GM12878 (cell line): ENCODE results near the gene GRIK1. TPM values are rescaled to one million over a fixed set of nuclear protein-coding genes. Genes with fewer than 3 reads are reported as not detected.

ENCODE experiments used
- ATAC-seq: fragments of 200-7000 bp; cut with Tn5 transposase; 3 replicates; pipeline ENCODE4 v1.9.1; 2020; ENCODE audit warnings: mild to moderate bottlenecking, moderate library complexity
- BruUV-seq: library from RNA; stranded (reverse); fragments of 400-500 nt; replicated peaks from 2 replicates; lab custom pipeline; 2021; lab: Mats Ljungman, UMichigan
- CTCF ChIA-PET: fragments of 300-600 bp; sonication (Branson Sonifier 250); formaldehyde crosslinking; extraction: SDS; loops from one replicate; lab custom pipeline; 2021; ENCODE audit warnings: inconsistent platforms; lab: Yijun Ruan, JAX
- POLR2A ChIA-PET: fragments of 350-600 bp; formaldehyde crosslinking; extraction: SDS; loops from one replicate; lab custom pipeline; 2021; ENCODE audit warnings: inconsistent platforms; lab: Charles Lee
- RAD21 ChIA-PET: fragments of 300-600 bp; sonication (Branson Sonifier 250); formaldehyde crosslinking; loops from one replicate; lab custom pipeline; 2023; ENCODE audit warnings: antibody characterized with exemption; ENCODE audit not compliant: unreplicated experiment; lab: Charles Lee
- SMC1A ChIA-PET: fragments of 300-600 bp; sonication (Branson Sonifier 250); formaldehyde crosslinking; loops from one replicate; lab custom pipeline; 2023; ENCODE audit not compliant: unreplicated experiment, uncharacterized antibody; lab: Charles Lee
- DNase-seq: peaks from one replicate; pipeline ENCODE4 v3.0.0-alpha.2; 2011; ENCODE audit warnings: low read depth, low spot score
- FAIRE-seq: peaks from 3 replicates; lab custom pipeline; 2011; peaks lifted over from hg19 to GRCh38; lab: Jason Lieb, UNC
- H2AFZ ChIP-seq: 2 replicates; pipeline ENCODE4 v1.6.0; 2011; ENCODE audit warnings: low read depth, low read length, control low read depth; ENCODE audit not compliant: control insufficient read depth
- H3K27ac ChIP-seq: 2 replicates; pipeline ENCODE4 v1.5.1; 2011; ENCODE audit warnings: control low read depth; ENCODE audit not compliant: control insufficient read depth, insufficient read depth
- H3K27me3 ChIP-seq, 2 experiments: replicated peaks in 1 of 2; 2 replicates each; pipeline versions ENCODE4 v1.6.0 to v1.6.1; 2011; ENCODE audit warnings: low read length in 1 of 2; ENCODE audit not compliant: control insufficient read depth in 2 of 2, insufficient read depth in 2 of 2
- H3K36me3 ChIP-seq, 2 experiments: 2 replicates each; pipeline ENCODE4 v1.5.1; 2011; ENCODE audit warnings: low read length in 1 of 2; ENCODE audit not compliant: control insufficient read depth in 2 of 2, insufficient read depth in 2 of 2
- H3K4me1 ChIP-seq: 2 replicates; pipeline ENCODE4 v1.6.1; 2011; ENCODE audit warnings: mild to moderate bottlenecking, low read length, moderate library complexity, mixed read lengths; ENCODE audit not compliant: control insufficient read depth, insufficient read depth
- H3K4me2 ChIP-seq: 2 replicates; pipeline ENCODE4 v1.6.0; 2011; ENCODE audit warnings: control low read depth; ENCODE audit not compliant: control insufficient read depth, insufficient read depth
- H3K4me3 ChIP-seq: fragments of 200-600 bp; sonication (generic); 2 replicates; pipeline ENCODE4 v1.5.1; 2016
- H3K79me2 ChIP-seq: 2 replicates; pipeline ENCODE4 v1.6.0; 2011; ENCODE audit warnings: low read length; ENCODE audit not compliant: control insufficient read depth, insufficient read depth
- H3K9ac ChIP-seq: 2 replicates; pipeline ENCODE4 v1.8.0; 2011; ENCODE audit warnings: low read length, control low read depth, mixed read lengths; ENCODE audit not compliant: control insufficient read depth, insufficient read depth
- H3K9me3 ChIP-seq: replicated peaks from 3 replicates; pipeline ENCODE4 v1.5.1; 2011; ENCODE audit warnings: mild to moderate bottlenecking, low read length; ENCODE audit not compliant: control insufficient read depth, insufficient read depth
- H4K20me1 ChIP-seq: 2 replicates; pipeline ENCODE4 v1.6.0; 2011; ENCODE audit not compliant: control insufficient read depth, insufficient read depth
- ATF3 ChIP-seq: IDR thresholded peaks from 2 replicates; pipeline ENCODE4 v1.6.1; 2011; ENCODE audit warnings: low read depth, mild to moderate bottlenecking, low read length, moderate library complexity, borderline replicate concordance; ENCODE audit errors: extremely low read depth
- BCL11A ChIP-seq: IDR thresholded peaks from 2 replicates; pipeline ENCODE4 v1.6.1; 2011; ENCODE audit warnings: low read depth, low read length
- CBX5 ChIP-seq: sonication (generic); IDR thresholded peaks from 2 replicates; pipeline ENCODE4 v1.6.1; 2016; ENCODE audit warnings: low read depth, moderate library complexity, mild to moderate bottlenecking, inconsistent platforms
- CREM ChIP-seq: IDR thresholded peaks from 2 replicates; pipeline ENCODE4 v1.6.1; 2014; ENCODE audit warnings: antibody characterized with exemption, low read depth
- EED ChIP-seq: sonication (generic); IDR thresholded peaks from 2 replicates; pipeline ENCODE4 v1.6.1; 2016; ENCODE audit warnings: antibody characterized with exemption, low read depth
- ETV6 ChIP-seq, 2 experiments: fragments of 450-650 bp in 1 of 2; IDR thresholded peaks in 1 of 2; conservative IDR thresholded peaks in 1 of 2; 2 replicates each; pipeline ENCODE4 v1.6.1; 2014; ENCODE audit warnings: antibody characterized with exemption in 1 of 2, borderline replicate concordance in 1 of 2, low read depth in 1 of 2, mild to moderate bottlenecking in 1 of 2, moderate library complexity in 1 of 2
- GABPA ChIP-seq: IDR thresholded peaks from 2 replicates; pipeline ENCODE4 v1.6.1; 2014; ENCODE audit warnings: antibody characterized with exemption, low read depth, mild to moderate bottlenecking, inconsistent platforms
- IRF4 ChIP-seq: IDR thresholded peaks from 2 replicates; pipeline ENCODE4 v1.6.1; 2011; ENCODE audit warnings: low read depth, low read length
- KLF5 ChIP-seq: fragments of 450-650 bp; IDR thresholded peaks from 2 replicates; pipeline ENCODE4 v1.6.1; 2014; ENCODE audit warnings: mild to moderate bottlenecking; ENCODE audit not compliant: partially characterized antibody
- RELB ChIP-seq: fragments of 450-650 bp; IDR thresholded peaks from 2 replicates; pipeline ENCODE4 v1.6.1; 2017; ENCODE audit warnings: low read depth, mild to moderate bottlenecking, moderate library complexity
- SPI1 ChIP-seq: IDR thresholded peaks from 2 replicates; pipeline ENCODE4 v1.6.1; 2011; ENCODE audit warnings: low read depth, mild to moderate bottlenecking, low read length, moderate library complexity, borderline replicate concordance; ENCODE audit not compliant: insufficient read depth
- SUPT20H ChIP-seq: IDR thresholded peaks from 2 replicates; pipeline ENCODE4 v1.6.1; 2011; ENCODE audit warnings: low read depth, mild to moderate bottlenecking, low read length, moderate library complexity, borderline replicate concordance; ENCODE audit not compliant: control insufficient read depth
- WGBS: methylation state at CpG from one replicate; pipeline ENCODE4 v1.1.6; 2016; ENCODE audit warnings: low lambda C conversion rate; ENCODE audit not compliant: insufficient replicate concordance, insufficient coverage; ENCODE audit errors: missing lambda C conversion rate; 5-methylcytosine and 5-hydroxymethylcytosine counted together
- in situ Hi-C: fragments of 300-500 bp; cut with MboI; formaldehyde crosslinking; loops from 9 replicates; pipeline ENCODE4 v1.14.3; 2018; ENCODE audit warnings: mixed read lengths
- intact Hi-C: fragments of 100-400 bp; cut with micrococcal nuclease; formaldehyde crosslinking; loops from one replicate; pipeline ENCODE4 v1.14.2; 2022; ENCODE audit not compliant: unreplicated experiment
- polyA plus RNA-seq, 11 experiments: library from polyadenylated mRNA; depleted of rRNA in 4 of 11; unstranded in 6 of 11; stranded (reverse) in 5 of 11; fragments of >200 nt; fragmentation: Nextera tagmentation in 4 of 11; fragmentation: Illumina TruSeq in 1 of 11; extraction: Ambion mirVana in 4 of 11; extraction: Trizol in 1 of 11; gene quantifications; 1 replicate in 1 of 11; 2 replicates in 10 of 11; pipeline versions ENCODE4 v1.2.1 to v1.2.3, GENCODE V29; 2011 to 2016; ENCODE audit warnings: inconsistent platforms in 2 of 11, missing spikeins in 2 of 11, low read depth in 1 of 11
- total RNA-seq, 4 experiments: library from RNA; depleted of rRNA in 3 of 4; stranded (reverse); fragments of >200 nt in 3 of 4; fragmentation: Illumina TruSeq in 1 of 4; extraction: Trizol in 1 of 4; gene quantifications; 2 replicates each; pipeline versions ENCODE4 v1.2.1 to v1.2.3, GENCODE V29; 2013 to 2021

Gene GRIK1
- total and polyA plus RNA-seq, 10 of the 15 experiments (the other 5 are each of a cell fraction or from before 2014, with no cell fraction given), result 0.05 to 0.13 (median 0.09) TPM; not detected in 7

GRCh38 chr21:29638761-29639327 lies 301.0 kb downstream of the GRIK1 start (continued):
- TF ChIP-seq SUPT20H (no peak), BCL11A (0 out of 2 replicates have a peak, but pooled peaks have one; percentile 14), IRF4 (peak; percentile 67; the same call in 1 of the 2 replicates), EED (peak; percentile 44; the same call in 1 of the 2 replicates), KLF5 (no peak), GABPA (no peak), ATF3 (no peak), SPI1 (peak; percentile 88), RELB (0 out of 2 replicates have a peak, but pooled peaks have one; percentile 37)
- TF ChIP-seq, all 136 proteins: peak for 12

- ChIA-PET RAD21 (no interaction called here), CTCF (interaction anchor here (1.1 kb wide), 1 partner anchor 211 kb away, joined by 3 read pairs; no protein-coding TSS in a partner anchor), POLR2A (no interaction called here), SMC1A (no interaction called here)
- Histone ChIP-seq H3K27me3 (no peaks in the 10 kb centered on the region), H3K9ac (no peak overlapping the region), H3K4me1 (peaks cover 15% of the 10 kb centered on the region), H3K4me2 (no peak overlapping the region), H3K79me2 (no peaks in the 10 kb centered on the region), H2AFZ (no peak overlapping the region), H3K36me3 (no peaks in the 10 kb centered on the region), H3K4me3 (no peak overlapping the region), H4K20me1 (no peaks in the 10 kb centered on the region), H3K27ac (no peak overlapping the region)
- BruUV-seq, result no TSS peak
- peak; percentile 37; the same call in 2 of the 3 replicates for ATAC-seq
- DNase-seq, result no peak
- 65% methylated on average over 7 of the region's 7 CpGs for WGBS
- in situ Hi-C loops, result no loop called here
- no peak for FAIRE-seq
- TF ChIP-seq ETV6 (conservative IDR thresholded peaks at IDR 0.05 in 1 of 2, IDR thresholded peaks at IDR 0.05 in 1 of 2; ENCODE audit: borderline replicate concordance in 1 of 2, low read depth in 1 of 2) (peak in 1 of 2 experiments; percentile 64; a peak in 2 of 4 replicates), CBX5 (0 out of 2 replicates have a peak, but pooled peaks have one; percentile 36), CREM (no peak), SPI1 (0 out of 2 replicates have a peak, but pooled peaks have one; percentile 10)
- TF ChIP-seq, all 136 proteins: peak for 3
- no peaks in the 10 kb centered on the region; the same call in 2 of the 3 replicates for H3K9me3 ChIP-seq
- intact Hi-C loops, result no loop called here
These were observed 301.7 kb downstream of the GRIK1 start for GRCh38 chr21:29638138-29638537.
